ENCODE measurements around the gene SERP1. TPM values are rescaled to one million over a fixed set of nuclear protein-coding genes. Genes with fewer than 3 reads are reported as not detected.

The SERP1 gene
- total and polyA plus RNA-seq, 7 experiments from 2014 or later, result 89.4 to 140 (median 115) TPM

Other genes starting within 250 kb of the SERP1 start
- gene TSC22D2, start 138.2 kb downstream of the SERP1 start, total RNA-seq, result 10 to 100 TPM; 17.9 to 42.1 (median 27.3) TPM
- gene TSC22D2, start 138.2 kb downstream of the SERP1 start, polyA plus RNA-seq, result 10 to 100 TPM in 1 of 2 donors, 1 to 10 TPM in 1; 6.6 to 12.7 TPM
- gene EIF2A, start 291 bp upstream of the SERP1 start, total RNA-seq, result 100 to 1,000 TPM in 4 of 5 experiments, 10 to 100 TPM in 1; 94.7 to 135 (median 105) TPM
- 10 to 100 TPM; 54.1 to 58.4 TPM for gene EIF2A, start 291 bp upstream of the SERP1 start, polyA plus RNA-seq
- gene SELENOT, start 56.8 kb upstream of the SERP1 start, total RNA-seq, result 100 to 1,000 TPM in 1 of 5 experiments, 10 to 100 TPM in 4; 51.3 to 104 (median 78.1) TPM
- 100 to 1,000 TPM; 174 to 179 TPM for gene SELENOT, start 56.8 kb upstream of the SERP1 start, polyA plus RNA-seq
- gene ERICH6, start 157.4 kb upstream of the SERP1 start, total RNA-seq, result 1 to 10 TPM in 1 of 5 experiments, under 1 TPM in 4; 0.24 to 1.4 (median 0.53) TPM
- gene ERICH6, start 157.4 kb upstream of the SERP1 start, polyA plus RNA-seq, result not detected
- gene SIAH2, start 216.7 kb upstream of the SERP1 start, total RNA-seq, result 10 to 100 TPM; 19.8 to 39.2 (median 31.0) TPM
- 10 to 100 TPM; 13.9 to 23.1 TPM for gene SIAH2, start 216.7 kb upstream of the SERP1 start, polyA plus RNA-seq

Measured in naive thymus-derived CD4-positive, alpha-beta T cell (primary cell).